Fibroblast of skin of scalp (primary cell): ENCODE data around the gene MICOS13.

Experiments
- DNase-seq: peaks from one replicate; pipeline ENCODE4 v3.0.0-alpha.2; 2013

The MICOS13 gene

DNA sequence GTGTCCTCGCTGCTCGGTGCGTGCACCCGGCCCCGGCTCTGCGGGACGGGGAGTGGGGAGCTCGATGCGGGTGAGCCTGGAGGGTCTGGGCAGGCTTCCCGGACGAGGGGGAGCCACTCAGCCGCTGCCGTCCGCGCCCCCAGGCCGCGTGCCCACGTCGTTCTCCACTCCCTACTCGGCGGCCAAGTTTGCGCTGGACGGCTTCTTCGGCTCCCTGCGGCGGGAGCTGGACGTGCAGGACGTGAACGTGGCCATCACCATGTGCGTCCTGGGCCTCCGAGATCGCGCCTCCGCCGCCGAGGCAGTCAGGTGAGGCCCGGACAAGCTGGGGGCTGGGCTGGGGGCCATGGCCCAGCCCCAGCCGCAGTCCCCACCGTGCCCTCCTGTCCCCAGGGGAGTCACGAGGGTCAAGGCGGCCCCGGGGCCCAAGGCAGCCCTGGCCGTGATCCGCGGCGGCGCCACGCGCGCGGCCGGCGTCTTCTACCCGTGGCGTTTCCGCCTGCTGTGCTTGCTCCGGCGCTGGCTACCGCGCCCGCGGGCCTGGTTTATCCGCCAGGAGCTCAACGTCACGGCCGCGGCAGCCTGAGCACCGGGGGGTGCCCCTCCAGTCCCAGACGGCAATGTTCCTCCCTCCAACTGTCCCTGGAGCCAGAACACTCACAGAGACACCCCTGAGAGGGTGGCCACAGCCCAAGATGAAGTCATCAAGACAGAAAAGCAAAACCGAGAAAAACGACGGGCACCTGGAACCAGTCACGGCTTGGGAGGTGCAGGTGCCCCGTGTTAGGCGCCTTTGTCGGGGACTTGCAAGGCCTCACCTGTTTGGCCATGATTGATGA, 7.3 kb upstream of the MICOS13 start:
- no peak for DNase-seq

DNA sequence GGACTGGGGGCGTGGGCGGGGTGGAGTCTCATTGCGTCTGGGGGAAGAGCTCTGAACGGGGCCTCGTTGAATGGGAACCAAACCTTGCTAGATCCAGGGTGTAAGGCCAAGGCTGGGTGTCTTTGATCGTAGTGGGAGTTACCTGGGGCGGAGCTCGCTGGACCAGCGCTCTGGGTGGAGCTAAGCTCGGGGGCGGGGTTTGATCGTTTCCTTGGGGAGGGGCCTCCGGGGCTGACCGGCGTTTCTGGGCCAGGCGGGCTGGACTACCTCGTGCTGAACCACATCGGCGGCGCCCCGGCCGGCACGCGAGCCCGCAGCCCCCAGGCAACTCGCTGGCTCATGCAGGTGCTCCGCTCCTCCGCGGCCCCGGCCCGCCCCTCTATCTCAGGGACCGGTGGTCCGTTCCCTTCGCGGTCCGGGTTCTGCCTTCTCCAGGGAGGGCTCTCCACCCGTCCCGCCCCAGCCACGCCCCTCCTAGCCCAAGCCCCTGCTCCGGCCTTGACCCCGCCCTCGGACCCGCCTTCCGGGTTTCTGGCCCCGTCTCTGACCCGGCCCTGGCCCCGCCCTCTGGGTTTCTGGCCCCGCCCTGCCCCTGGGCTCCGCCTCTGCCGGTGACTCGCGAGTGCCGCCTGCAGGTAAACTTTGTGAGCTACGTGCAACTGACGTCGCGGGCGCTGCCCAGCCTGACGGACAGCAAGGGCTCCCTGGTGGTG, 6.5 kb upstream of the MICOS13 start:
- peak; percentile 94 for DNase-seq

DNA sequence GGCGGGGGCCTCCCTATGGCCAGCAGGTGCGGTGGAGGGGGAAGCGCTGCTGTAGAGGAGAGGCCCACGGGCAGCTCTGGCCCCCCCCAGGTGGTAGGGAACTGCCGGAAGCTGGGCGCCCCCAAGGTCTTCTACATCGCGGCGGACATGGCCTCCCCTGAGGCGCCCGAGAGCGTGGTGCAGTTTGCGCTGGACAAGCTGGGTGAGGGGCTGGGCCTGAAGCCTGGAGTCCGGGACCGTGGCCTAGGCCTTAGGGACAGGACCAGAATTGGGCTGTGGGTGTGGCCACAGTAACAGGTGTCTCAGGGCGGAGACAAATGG, 6.0 kb upstream of the MICOS13 start:
- no peak for DNase-seq

DNA sequence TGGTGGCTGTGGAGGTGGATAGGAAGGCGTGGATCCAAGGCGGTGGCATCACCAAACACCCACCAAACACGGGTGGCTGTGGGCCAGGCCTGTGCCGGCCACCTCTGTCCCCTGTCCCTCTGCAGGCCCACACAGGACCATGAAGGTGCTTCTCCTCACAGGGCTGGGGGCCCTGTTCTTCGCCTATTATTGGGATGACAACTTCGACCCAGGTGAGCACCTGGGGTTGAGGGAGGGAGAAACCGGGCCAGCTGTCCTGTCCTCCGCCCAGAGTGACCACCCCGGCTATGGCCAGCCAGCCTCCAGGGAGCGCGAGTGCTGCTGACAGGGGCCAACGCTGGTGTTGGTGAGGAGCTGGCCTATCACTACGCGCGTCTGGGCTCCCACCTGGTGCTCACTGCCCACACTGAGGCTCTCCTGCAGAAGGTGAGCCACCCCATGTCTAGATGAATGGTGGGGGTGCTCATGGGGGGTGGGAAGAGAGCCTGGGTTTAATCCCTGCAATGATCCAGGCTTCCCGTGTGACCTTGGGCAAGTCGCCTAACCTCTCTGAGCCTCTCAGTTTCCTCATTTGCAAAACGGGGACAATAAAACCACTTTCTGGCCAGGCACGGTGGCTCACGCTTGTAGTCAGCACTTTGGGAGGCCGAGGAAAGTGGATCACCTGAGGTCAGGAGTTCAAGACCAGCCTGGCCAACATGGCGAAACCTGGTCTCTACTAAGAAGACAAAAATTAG, 4.5 kb upstream of the MICOS13 start:
- no peak for DNase-seq

DNA sequence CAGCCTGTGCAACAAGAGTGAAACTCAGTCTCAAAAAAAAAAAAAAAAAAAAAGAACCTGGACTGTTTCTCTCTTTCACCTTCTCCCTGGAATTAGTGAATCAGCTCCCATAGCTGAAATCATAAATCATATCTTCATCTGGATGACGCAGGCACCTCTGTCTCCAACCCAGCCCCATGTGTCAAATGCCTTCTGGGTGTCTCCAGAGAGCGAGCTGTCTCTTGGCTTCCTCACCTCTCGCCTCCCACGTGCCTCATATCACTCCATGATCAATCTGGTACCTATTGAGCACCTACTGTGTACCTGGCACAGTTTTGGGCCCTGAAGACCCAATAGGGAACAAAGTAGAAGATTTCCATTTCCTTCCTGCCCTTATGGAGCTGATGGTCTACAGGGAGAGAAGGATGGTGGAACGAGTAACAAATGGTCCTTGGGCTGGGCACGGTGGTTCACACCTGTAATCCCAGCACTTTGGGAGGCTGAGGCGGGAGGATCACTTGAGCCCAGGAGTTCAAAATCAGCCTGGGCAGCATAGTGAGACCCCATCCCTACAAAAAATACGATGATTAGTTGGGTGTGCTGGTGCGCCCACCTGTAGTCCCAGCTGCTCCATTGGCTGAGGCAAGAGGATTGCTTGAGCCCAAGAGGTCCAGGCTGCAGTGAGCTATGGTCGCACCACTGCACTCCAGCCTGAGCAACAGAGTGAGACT, 3.0 kb upstream of the MICOS13 start:
- no peak for DNase-seq

DNA sequence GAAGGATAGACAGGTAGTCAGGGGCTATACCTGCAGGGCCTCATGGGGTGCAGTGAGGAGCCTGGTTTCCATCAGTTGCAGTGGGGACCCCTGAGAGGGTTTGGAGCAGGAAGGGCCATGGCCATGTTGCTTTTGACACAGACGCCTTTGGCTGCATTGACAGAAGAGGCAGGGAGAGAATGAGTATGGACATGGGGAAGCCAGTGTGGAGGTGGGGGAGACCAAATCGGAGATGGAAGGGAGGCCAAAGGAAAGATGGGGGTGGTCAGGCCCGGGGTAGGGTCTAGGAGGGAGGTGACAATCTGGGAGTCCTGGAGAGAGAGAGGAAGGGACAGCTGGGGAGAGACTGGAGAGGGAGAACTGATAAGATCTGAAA, 1.8 kb upstream of the MICOS13 start:
- DNase-seq: no peak

DNA sequence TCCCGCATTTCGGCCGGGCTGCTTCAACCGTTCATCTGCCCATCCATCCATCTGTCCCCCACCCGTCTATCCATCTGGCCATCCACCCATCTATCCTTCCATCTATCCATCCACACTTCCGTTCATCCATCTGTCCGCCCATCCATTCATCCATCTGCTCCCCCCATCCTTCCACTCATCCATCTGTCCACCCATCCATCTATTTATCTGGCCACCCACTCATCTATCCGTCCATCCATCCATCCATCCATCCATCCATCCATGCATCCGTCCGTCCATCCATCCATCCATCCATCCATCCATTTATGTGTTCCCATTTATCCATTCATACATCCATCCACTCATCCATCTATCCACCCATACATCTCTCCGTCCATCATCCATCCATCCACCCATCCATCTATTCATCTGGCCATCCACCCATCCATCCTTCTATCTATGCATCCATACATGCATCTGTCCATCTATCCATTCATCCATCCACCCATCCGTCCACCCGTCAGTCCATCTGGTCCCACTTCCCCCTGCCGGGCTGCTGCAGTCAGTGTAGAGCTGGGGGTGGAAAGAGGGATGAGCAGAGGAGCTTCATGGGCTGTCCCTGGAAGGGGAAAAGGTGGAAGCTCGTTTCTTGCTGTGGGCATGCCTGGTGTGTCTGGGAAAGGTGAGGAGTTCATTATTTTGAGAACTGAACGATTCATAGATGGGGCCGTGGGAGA, 1.2 kb upstream of the MICOS13 start:
- no peak for DNase-seq

DNA sequence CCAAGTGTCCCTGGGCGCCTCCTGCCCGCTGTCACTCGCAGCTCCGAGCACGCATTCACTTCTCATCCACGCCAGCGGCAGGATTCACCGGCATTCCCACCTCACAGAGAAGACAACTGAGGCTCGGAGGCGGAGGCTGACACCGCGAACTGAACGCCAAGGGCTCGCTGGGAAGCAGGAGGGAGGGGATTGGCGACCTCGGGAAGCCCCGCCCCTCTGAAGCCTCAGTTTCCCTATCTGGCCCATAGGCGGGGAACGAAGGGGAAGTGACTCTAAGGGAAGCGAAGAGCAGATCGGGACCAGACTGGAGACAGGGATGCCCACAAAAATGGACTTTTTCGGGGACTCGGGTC, 256 bp downstream of the MICOS13 start:
- peak; percentile 20 for DNase-seq

DNA sequence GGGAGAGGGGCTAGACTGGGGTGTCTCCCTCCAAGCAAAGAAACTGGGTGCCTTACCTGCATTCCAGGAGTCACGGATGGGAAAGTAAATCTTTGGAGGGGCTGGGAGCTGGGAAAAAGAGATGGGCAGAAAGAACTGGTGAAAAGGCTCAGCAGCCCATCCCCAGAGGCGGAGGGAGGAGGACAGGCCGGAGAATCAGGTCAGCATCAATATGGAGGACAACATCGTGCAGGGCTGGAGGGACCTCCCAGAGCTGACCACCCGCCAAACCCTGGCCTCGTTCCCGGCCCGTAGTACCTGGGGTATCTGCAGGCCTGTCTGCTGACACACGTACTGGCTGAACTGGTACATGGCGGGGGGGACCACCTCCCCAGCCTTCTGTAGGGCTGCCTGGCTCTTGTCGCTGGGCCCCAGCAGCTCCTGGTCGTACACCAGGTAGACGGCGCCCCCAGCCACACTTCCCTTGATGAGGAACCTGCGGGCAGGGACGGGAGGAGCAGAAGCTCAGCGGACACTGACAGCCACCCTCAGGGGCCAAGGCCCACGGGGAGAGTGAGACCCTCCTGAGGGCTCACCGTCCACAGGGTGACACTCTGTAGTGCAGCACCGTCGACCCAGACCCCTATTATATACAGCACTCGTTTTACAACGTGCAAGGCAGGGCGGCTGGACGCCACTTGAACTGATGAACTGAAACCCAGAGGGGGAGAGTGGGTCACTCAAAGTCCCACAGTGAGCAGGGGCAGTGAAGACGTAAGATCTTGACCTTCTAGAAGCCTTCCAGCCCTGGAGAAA, 830 bp downstream of the MICOS13 start:
- no peak for DNase-seq

DNA sequence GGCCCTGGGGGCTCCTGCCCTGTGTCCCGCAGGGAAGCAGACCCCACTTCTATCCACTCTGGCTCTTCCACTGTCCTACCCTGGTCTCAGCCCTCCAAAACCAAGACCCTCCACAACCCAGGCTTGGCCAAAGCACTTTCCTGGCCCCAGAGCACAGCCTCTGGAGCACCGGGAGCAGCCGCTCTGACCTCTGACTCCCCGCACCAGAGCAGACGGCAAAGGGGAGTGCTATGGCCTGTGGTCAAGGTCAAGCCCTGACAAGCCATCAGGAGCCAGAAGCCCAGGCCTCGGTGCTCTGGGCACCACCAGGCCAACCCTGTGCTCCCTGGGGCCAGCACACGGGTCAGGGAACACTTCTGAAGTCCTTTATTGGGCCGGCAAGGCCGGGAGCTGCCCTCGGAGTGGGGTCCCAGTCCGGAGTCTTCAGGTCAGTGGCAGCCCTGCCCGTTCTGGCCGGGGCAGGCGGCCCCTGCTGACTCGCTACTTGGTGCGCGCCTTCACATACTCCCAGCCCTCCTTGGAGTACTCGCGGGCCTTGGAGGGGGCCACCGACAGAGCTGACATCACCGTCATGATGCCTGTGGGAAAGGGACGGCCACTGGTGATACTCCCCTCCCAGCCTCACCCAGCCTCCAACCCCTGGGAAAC, 2.1 kb downstream of the MICOS13 start:
- DNase-seq: no peak

DNA sequence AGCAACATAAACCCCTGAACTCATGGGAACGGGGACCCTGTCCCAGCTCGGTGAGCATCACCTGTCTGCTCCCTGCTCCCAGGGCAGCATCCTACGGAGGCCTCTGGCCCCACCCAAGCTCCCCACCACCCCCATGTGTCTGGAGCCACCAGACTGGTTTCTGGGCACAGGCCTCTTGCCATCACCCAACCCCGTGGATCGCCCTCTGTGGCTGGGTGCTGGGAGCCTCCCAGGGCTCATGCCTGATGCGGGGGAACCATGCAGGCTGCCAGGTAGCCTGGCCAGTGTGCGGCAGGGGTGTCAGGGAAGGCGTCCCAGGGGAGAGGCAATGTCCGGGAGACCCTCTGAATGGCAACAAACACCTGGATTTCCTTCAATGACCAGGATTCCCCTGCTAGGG, 2.7 kb downstream of the MICOS13 start:
- DNase-seq: no peak

DNA sequence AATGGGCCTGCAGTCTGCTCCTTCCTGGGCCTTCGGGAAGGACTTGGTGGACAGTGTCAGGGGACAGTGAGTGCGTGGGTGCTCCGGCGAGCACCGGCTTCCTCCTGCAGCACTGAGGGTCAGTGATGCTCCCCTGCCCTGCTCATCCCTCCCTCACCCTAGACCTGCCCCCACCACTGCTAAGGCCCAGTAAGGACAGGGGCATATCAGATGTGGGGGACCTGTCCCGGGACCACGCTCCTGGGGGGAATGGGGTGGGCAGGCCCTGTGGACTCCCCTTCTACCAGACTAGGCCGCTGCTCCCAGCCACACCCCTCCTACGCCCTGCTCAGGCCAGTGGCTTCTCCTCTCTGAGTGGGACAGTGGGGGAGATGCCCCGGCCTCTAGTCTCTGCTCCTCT, 3.2 kb downstream of the MICOS13 start:
- DNase-seq: no peak

DNA sequence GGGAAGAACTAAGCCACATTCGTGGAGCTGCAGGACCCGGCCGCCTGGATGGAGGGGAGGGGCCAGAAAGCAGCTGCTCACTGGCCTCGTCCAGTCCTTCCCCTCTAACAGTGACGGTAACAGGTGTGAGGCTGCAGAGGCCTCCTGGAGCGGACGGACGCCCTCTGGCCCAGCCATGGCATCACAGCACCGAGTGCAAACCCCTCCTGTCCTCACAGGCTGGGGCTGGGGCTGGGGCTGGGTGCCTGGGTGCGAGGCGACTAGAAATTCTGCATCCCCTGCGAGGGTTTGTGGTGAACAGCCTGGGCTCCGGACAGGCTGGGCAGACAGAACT, 3.6 kb downstream of the MICOS13 start:
- no peak for DNase-seq

DNA sequence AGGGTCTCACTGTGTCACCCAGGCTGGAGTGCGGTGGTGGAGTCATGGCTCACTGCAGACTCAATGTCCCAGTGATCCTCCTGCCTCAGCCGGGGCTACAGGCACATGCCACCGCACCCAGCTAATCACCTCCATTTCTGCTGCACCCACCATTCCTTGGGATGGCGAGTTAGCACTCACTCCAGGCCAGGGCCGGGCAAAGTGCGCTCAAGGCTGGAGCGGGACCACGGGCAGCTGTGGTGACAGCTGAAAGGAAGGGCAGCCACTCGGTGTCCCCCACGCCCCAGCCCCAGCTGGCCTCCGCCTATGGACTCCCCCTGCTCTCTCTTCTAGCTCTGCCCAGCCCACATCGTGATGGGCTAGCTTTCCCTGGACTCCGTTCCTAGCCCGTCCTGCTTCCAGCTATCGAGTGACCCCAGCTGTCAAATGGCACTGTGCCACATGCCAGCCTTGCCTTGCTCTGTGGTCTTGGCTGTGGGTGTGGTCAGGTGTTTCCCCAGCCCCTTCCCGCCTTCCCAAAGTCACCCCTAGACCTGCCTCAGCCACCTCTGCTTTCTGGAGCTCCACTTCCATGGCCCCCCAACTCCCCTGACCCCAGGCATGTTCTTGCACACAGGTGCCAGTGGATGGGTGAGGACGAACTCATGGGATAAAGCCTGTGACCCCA, 4.1 kb downstream of the MICOS13 start:
- no peak for DNase-seq

DNA sequence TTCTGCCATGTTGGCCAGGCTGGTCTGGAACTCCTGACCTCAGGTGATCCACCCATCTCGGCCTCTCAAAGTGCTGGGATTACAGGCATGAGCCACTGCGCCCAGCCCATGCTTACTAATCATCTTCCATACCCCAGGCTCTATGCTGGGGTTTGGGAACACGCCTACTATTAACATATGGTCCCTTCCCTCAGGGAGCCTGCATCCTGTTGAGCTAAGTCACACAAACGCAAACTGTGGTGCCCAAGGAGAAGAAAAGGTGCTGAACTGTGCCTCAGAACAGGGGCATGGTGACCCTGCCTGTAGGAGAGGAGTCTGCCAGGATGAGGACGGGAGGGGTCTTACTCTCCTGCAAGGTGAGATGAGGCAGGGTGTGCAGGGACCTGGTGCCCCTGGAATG, 5.6 kb downstream of the MICOS13 start:
- no peak for DNase-seq

DNA sequence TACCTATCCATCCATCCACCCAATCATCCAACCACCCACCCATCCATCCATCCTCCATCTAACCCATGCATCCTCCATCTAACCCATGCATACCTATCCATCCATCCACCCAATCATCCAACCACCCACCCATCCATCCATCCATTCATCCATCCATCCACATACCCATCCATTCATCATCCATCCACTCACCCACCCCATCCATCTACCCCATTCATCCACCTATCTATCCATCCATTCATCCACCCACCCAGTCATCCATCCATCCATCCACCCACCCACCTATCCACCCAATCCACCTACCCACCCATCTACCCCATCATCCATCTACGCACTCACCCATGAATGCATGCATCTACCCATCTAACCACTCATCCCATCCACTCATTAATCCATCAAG, 6.6 kb downstream of the MICOS13 start:
- DNase-seq: no peak

DNA sequence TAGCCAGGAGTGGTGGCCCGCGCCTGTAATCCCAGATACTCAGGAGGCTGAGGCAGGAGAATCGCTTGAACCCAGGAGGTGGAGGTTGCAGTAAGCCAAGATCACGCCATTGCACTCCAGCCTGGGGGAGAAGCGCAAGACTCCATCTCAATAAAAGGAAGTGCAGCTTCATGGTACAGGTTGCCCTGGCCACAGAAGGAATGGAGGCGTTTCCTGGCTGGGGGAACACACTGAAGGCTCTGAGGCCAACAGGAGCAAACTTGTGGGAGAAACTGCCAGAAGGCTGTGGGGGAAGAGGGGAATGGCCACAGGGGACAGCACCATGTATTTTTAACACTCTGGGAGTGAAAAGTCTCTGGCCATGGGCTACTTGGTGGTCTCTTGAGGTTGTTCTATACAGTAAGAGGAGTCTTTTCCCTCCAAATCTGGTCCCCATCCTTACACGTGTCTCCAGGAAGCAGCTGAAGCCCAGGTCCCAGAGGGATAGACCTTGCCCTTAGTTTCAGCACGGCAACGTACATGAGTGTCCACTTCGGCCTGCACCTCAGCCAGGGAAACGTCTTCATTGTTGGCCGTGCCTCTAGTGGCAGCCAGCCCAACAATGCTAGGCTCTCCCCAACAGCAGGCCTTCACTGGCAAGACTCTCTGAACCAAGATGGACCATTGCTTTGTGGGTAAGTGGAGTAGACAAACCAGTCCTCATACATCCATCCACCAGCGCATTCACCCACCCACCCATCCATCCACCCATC, 7.4 kb downstream of the MICOS13 start:
- no peak for DNase-seq

DNA sequence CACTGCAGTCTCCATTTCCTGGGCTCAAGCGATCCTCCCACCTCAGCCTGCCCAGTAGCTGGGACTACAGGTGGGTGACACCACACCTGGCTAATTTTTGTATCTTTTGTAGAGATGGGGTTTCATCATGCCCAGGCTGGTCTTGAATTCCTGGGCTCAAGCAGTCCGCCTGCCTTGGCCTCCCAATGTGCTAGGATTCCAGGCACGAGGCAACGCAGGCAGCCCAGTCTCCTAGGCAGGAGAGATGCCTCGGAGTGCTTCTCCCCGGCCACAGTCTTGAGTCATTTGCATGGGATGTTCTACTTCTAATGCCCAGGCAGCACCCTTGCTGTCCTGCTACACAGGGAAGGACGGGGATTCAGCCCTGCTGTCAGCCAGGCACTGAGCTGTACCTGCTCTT, 8.7 kb downstream of the MICOS13 start:
- DNase-seq: no peak

DNA sequence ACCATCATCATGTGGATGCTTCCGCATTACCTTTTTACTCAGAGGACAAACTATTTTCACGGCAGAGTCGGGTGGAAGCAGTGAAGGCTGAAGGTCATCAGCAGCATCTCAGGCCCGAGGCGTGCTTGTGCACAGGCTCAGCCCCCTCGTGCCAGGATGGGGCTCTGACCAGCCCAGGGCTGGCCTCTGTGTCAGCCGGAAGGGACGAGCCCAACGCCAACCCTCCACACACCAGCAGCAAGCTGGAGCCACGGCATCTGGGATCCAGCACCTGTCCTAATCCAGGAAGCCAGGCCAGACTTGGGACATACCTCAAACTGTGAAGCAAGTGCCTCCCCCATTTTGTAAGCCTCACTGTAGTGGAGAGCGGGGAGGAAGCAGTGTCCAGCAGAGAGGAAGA, 11.1 kb downstream of the MICOS13 start:
- DNase-seq: no peak

DNA sequence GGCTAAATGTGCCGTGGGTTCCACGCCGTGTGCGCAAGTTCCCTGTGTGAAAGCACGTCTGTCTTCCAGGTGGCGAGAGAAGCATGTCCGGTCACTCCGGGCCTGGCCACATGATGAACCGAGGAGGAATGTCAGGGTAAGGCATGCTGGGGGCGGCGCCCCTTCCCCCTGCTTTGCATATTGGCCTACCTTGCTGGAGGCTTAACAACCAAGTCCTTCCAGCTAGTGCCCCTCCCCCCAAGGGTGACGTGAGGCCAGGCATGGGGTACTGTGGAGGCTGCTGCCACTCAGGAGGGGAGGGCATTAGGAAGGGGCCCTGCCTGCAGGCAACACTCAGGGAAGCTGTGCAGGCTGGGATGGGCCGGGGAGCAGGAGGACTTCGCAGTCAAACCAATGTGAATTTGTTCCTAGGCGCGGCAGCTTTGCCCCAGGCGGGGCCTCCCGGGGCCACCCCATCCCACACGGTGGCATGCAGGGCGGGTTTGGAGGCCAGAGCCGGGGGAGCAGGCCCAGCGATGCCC, 12.5 kb downstream of the MICOS13 start:
- DNase-seq: no peak
